Measurements from ENCODE around the gene AJM1. TPM values are rescaled to one million over a fixed set of nuclear protein-coding genes. Genes with fewer than 3 reads are reported as not detected.

Gene AJM1
- total RNA-seq, 4 donors from 2014 or later: 0.83 to 4.7 (median 2.3) TPM

GRCh38 chr9:136857581-136858412 lies 15.5 kb downstream of the AJM1 start:
- Histone ChIP-seq H3K27me3 (no peaks in the 10 kb centered on the region), H3K9me3 (no peaks in the 10 kb centered on the region), H3K36me3 (peaks cover 15 to 18% of the 10 kb centered on the region in 2 donors), H3K27ac (no peak overlapping the region), H3K4me3 (replicated peaks in 1 of 3) (no peak overlapping the region), H3K4me1 (peaks cover 8 to 18% of the 10 kb centered on the region in 2 donors)
- intact Hi-C loops (cut with DNase I): no loop called here
- DNase-seq: no peak
- WGBS, 2 donors: 83% methylated on average over 2 of the region's 29 CpGs; no CpG with 5 or more reads in 1 of the 2 donors
- TF ChIP-seq, protein P1, sequence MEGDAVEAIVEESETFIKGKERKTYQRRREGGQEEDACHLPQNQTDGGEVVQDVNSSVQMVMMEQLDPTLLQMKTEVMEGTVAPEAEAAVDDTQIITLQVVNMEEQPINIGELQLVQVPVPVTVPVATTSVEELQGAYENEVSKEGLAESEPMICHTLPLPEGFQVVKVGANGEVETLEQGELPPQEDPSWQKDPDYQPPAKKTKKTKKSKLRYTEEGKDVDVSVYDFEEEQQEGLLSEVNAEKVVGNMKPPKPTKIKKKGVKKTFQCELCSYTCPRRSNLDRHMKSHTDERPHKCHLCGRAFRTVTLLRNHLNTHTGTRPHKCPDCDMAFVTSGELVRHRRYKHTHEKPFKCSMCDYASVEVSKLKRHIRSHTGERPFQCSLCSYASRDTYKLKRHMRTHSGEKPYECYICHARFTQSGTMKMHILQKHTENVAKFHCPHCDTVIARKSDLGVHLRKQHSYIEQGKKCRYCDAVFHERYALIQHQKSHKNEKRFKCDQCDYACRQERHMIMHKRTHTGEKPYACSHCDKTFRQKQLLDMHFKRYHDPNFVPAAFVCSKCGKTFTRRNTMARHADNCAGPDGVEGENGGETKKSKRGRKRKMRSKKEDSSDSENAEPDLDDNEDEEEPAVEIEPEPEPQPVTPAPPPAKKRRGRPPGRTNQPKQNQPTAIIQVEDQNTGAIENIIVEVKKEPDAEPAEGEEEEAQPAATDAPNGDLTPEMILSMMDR (IDR thresholded peaks at IDR 0.05): no peak
- TF ChIP-seq POLR2A (IDR thresholded peaks at IDR 0.05): no peak

GRCh38 chr9:136858452-136858843 lies 16.2 kb downstream of the AJM1 start:
- Histone ChIP-seq H3K9me3 (no peaks in the 10 kb centered on the region), H3K36me3 (peaks cover 21 to 24% of the 10 kb centered on the region in 2 donors), H3K4me3 (replicated peaks in 1 of 3) (no peak overlapping the region), H3K27ac (peak overlapping the region in 1 of 3 donors; percentile 61), H3K4me1 (peaks cover 8 to 18% of the 10 kb centered on the region in 2 donors), H3K27me3 (no peaks in the 10 kb centered on the region)
- intact Hi-C loops (cut with DNase I): no loop called here
- TF ChIP-seq POLR2A (IDR thresholded peaks at IDR 0.05): no peak
- TF ChIP-seq, protein P1 (IDR thresholded peaks at IDR 0.05): no peak
- 82 to 97% methylated on average over 9 to 10 of the region's 15 CpGs for WGBS, 2 donors
- DNase-seq: no peak

DNA sequence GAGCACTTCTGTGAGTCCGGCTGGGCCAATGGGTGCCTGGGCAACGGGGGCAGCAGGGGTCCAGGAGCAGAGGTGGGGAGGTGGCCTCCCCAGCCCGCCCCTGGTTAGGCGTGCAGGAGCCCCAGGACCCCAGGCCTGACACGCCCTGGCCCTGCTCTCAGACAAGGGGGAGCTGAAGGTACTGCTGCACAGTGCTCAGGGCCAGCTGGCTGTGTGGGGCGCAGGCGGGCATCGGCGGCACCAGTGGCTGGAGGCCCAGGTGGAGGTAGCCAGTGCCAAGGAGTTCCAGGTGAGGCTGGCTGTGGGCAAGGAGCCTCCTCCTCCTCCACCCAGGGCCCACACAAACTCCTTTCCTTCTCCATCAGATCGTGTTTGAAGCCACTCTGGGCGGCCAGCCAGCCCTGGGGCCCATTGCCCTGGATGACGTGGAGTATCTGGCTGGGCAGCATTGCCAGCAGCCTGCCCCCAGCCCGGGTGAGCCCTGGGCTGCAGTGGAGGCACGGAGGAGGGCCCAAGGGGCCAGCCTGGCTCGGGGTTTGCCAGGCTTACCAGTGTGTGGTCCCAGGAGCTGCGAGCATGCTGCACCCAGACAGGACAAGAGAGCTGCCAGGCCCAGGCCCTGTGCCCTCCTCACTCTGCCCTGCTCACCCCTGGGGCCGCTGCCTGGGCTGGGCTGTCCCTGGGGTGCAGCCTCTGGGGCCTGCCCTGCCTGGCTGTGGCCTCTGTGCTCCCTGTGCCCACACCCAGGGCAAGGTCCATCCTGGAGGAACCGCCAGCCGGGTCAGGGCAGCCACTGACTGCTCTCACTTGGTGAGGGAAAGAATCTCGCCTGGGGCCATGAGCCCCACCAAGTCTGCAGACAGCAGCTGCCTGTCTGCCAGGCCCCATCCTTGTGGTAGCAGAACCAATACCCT lies 16.8 kb downstream of the AJM1 start:
- DNase-seq: peak; percentile 86 to 87
- Histone ChIP-seq H3K9me3 (no peaks in the 10 kb centered on the region), H3K27ac (peak overlapping the region; percentile 24 to 61 (median 30)), H3K27me3 (no peaks in the 10 kb centered on the region), H3K36me3 (peaks cover 26 to 28% of the 10 kb centered on the region in 2 donors), H3K4me3 (replicated peaks in 1 of 3) (no peak overlapping the region), H3K4me1 (peaks cover 8 to 18% of the 10 kb centered on the region in 2 donors)
- 29 to 60% methylated on average over 8 to 14 of the region's 20 CpGs for WGBS, 2 donors
- TF ChIP-seq, protein P1 (IDR thresholded peaks at IDR 0.05): no peak
- intact Hi-C loops (cut with DNase I): no loop called here

DNA sequence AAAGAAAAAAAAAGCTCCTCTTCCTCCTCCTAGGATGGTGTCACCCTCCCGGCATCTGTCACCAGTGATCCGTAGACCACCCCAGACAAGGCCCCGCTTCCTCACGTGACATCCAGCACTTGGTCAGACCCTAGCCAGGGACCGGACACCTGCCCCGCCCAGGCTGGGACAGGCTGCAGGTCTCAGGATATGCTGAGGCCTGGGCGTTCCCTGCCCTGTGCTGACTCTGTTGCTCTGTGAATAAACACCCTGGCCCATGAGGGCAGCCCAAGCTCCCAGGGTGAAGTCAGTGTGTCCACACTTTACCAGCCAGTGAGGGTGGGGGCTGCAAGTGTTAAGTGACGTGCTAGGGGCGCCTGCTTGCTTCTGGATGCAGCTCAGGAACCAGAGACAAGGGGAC lies 18.3 kb downstream of the AJM1 start:
- Histone ChIP-seq H3K27me3 (no peaks in the 10 kb centered on the region), H3K27ac (no peak overlapping the region), H3K9me3 (no peaks in the 10 kb centered on the region), H3K36me3 (peaks cover 26 to 28% of the 10 kb centered on the region in 2 donors), H3K4me1 (peaks cover 17 to 32% of the 10 kb centered on the region in 2 donors), H3K4me3 (replicated peaks in 1 of 3) (no peak overlapping the region)
- TF ChIP-seq, protein P1 (IDR thresholded peaks at IDR 0.05): no peak
- no peak for TF ChIP-seq POLR2A (IDR thresholded peaks at IDR 0.05)
- intact Hi-C loops (cut with DNase I): no loop called here
- no peak for DNase-seq
- WGBS, 2 donors: 90 to 96% methylated on average over 8 to 9 of the region's 9 CpGs

All from thyroid gland (tissue), 4 donors.